DMS53 (cell line): Measurements from ENCODE around the gene DNAJB7.
"Not testable (repeated sequence)": the region's sequence is repeated elsewhere in the genome, so short reads cannot be mapped to it uniquely, and the experiment has no call there.

Experiments used
- DNase-seq: peaks from one replicate; lab custom pipeline; 2025; lab: John Stamatoyannopoulos, UW

DNAJB7 gene

GRCh38 chr22:40844951-40845350 lies 17.0 kb downstream of the DNAJB7 start:
- no peak for DNase-seq

- DNase-seq, result peak; percentile 58
These were observed 23.4 kb downstream of the DNAJB7 start for GRCh38 chr22:40838486-40838885.

DNA sequence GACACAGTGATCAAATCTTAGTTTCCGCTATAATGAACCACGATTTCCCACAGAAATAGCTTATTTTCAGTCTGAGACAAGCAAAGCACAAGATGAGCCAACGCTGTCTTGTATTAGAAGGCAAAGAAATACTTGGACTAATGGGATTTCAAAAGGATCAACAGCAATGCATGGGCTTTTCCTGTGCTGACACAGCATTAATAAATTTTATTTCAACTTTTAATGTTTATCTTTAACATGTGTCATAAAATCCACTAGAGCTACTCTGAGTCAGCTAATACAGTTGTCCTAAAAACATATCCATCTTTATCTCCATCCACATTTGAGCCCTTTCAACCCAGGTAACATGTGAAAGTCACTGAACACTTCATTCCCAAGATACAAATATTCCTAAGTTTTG lies 27.3 kb downstream of the DNAJB7 start:
- DNase-seq, result no peak

GRCh38 chr22:40829131-40829530 lies 32.8 kb downstream of the DNAJB7 start:
- no peak for DNase-seq

- DNase-seq, result no peak
These were observed 34.8 kb downstream of the DNAJB7 start for GRCh38 chr22:40826984-40827741.

DNA sequence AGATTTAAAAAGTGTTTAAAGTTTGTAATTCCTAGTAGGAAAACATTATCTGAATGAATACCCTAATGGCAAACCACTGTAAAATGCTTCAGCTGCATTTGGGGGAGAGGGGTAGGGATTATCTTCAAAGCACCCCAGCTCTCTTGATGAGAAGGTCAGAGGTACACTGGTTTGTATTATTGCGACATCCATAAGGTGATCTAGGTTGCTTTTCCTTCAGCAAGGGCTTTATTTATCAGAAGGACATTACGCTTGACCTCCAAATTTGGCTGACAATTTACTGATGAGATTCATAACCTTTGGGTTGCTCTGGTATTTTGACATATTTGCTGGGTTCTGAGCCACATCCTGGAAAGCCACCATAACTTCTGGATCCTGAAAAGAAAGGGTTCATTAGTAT lies 35.6 kb downstream of the DNAJB7 start:
- not testable (repeated sequence) for DNase-seq

- DNase-seq, result no peak
These were observed 38.5 kb downstream of the DNAJB7 start for GRCh38 chr22:40823426-40823825.

GRCh38 chr22:40819599-40820140 lies 42.2 kb downstream of the DNAJB7 start:
- peak; percentile 54 for DNase-seq

DNA sequence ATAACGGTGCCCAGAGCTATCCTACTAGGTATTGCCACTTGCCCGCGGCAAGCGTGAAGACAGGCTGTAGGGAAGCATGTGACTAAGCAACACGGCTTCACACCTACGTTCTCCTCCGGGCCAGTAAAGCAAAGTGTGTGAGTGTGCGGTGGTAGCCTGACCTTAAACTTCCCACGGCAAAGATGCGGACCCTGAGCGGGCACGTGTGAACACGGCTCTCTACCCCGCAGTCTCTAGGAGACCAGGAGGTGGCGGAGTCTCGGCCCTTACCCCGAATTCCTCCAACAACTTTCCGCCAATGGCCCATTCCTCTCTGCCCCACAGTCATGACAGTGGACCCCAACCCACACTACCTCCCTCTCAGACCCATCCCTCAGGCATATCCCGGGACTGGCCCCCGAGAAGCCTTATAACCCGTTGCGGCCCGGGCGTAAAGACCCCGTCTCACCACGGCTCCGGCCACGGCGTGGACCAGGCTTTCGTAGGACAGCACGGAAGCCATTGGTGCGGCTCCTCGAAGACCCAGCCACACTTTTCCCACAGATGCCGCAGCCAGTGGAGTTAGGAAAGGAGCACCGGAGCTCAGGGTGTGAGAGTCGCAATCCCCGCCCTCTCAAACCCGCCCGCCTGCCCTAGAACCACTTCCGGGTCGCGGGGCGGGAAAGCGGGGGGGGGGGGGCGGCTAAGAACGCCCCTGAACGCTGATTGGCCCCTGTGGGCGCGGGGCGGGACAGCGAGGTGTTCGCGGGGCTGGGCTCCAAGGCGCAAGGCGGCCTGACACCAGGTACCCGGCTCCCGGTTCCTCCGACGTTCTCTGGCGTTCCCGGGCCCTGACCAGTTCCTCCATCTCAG lies 42.9 kb downstream of the DNAJB7 start, which contains the start of gene SLC25A17:
Gene SLC25A17 (minus strand): TSS at position 600 of the 852 bp plus-strand sequence. CDS start 98 bp downstream, at position 502.
- peak; percentile 94 for DNase-seq

DNA sequence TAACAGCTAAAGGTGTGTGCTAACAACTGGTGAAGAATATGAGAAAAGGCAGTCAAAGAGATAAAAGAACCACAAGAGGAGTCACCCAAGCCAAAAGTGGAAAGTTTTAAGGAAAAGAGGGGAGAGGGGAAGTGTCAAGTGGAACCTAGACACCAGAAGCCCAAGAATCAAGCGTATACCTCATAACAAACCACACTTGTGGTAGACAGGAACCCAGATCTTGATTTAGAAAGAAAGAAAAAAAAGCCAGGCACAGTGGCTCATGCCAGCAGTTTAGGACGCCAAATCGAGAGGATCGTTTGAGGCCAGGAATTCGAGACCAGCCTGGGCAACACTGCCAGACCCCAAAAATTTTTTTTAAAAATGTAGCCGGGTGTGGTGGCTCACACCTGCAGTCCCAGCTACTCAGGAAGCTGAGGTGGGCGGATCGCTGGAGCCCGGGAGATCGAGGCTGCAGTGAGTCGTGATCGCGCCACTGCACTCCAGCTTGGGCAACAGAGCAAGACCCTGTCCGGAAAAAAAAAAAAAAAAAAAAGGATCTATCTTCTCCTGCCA lies 43.6 kb downstream of the DNAJB7 start:
- DNase-seq, result no peak

DNA sequence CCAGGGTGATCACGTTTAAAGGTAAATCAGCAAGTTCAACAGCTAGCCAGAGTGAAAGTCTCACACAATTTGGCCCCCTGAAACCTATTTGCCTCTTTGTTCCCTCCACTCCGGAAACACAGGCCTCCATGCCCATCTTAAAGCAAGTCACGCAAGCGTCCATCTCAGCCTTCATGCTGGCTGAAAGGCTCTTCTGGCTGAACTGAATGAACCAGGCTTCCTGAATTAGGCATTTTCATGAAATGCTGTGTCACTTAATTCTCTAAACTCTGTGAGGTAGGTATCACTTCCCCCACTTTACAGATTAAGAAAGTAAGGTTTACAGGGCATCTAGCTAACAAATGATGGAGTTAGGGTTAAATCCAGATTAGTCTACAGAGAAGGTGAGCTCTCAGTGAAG lies 44.2 kb downstream of the DNAJB7 start:
- no peak for DNase-seq

DNA sequence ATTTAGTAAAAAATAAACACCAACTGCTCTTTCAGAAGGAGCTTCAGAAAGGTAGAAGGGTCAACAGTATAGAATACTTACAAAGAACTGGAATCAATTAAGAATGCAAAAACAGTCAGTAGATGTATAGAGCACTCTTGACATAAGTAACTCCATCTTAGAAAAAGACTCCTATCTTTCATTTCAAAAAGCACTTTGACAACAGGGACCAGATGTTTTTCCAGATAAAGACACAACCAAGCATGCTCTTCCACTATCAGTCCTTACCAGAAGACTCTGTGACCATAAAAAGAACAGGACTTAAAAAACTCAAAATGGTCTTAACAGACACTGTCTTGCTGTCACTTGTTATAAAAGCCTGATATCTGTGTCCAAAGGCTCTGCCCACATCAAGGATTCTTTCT lies 48.0 kb downstream of the DNAJB7 start:
- no peak for DNase-seq
